Activated CD8-positive, alpha-beta T cell treated with anti-CD3 and anti-CD28 coated beads for 36 hours (primary cell): Measurements from ENCODE around the gene TFCP2L1. TPM values are rescaled to one million over a fixed set of nuclear protein-coding genes. Genes with fewer than 3 reads are reported as not detected.

Experiments
- ATAC-seq: fragments of 200-7000 bp; cut with Tn5 transposase; one replicate; pipeline ENCODE4 v1.10.0; 2021; ENCODE audit warnings: mild to moderate bottlenecking, moderate library complexity
- CTCF ChIA-PET: fragments of 350-600 bp; sonication (Branson Sonifier 250); formaldehyde crosslinking; loops from one replicate; lab custom pipeline; 2021; ENCODE audit warnings: antibody characterized with exemption; lab: Charles Lee
- POLR2A ChIA-PET: fragments of 350-600 bp; sonication (Branson Sonifier 250); formaldehyde crosslinking; loops from one replicate; lab custom pipeline; 2021; ENCODE audit warnings: antibody characterized with exemption; lab: Charles Lee
- DNase-seq: peaks from one replicate; pipeline ENCODE4 v3.0.0-alpha.2; 2020
- H3K27ac Mint-ChIP-seq: one replicate; pipeline ENCODE4 v1.8.0; 2021; ENCODE audit warnings: mild to moderate bottlenecking, mixed read lengths
- H3K27me3 Mint-ChIP-seq: one replicate; pipeline ENCODE4 v1.8.0; 2021; ENCODE audit warnings: mixed read lengths
- H3K36me3 Mint-ChIP-seq: one replicate; pipeline ENCODE4 v1.8.0; 2021; ENCODE audit warnings: low read depth, mixed read lengths
- H3K4me1 Mint-ChIP-seq: one replicate; pipeline ENCODE4 v1.8.0; 2021; ENCODE audit warnings: low read depth, mixed read lengths
- H3K4me3 Mint-ChIP-seq: one replicate; pipeline ENCODE4 v1.8.0; 2021; ENCODE audit warnings: mild to moderate bottlenecking, moderate library complexity, mixed read lengths
- H3K9me3 Mint-ChIP-seq: one replicate; pipeline ENCODE4 v1.8.0; 2021; ENCODE audit warnings: mixed read lengths
- intact Hi-C: fragments of 100-400 bp; cut with micrococcal nuclease; formaldehyde crosslinking; loops from one replicate; pipeline ENCODE4 v1.10.0; 2022
- total RNA-seq, 2 experiments: library from RNA; stranded (reverse); gene quantifications; one replicate each; pipeline ENCODE4 v1.2.3, GENCODE V29; 2021
- TF ChIP-seq, protein P1 (sequence below): fragments of 200-600 bp; IDR thresholded peaks from one replicate; pipeline ENCODE4 v1.8.0; 2022; ENCODE audit warnings: antibody characterized with exemption, mild to moderate bottlenecking

Gene TFCP2L1
- total RNA-seq, 2 experiments from 2014 or later = 0.04 TPM; not detected in 1

GRCh38 chr2:121192576-121192975, 92.4 kb downstream of the TFCP2L1 start:
- no peak for DNase-seq
- intact Hi-C loops = no loop called here
- ATAC-seq = no peak
- Mint-ChIP-seq H3K4me1 (no peaks in the 10 kb centered on the region), H3K4me3 (no peak overlapping the region), H3K9me3 (no peaks in the 10 kb centered on the region), H3K36me3 (no peaks in the 10 kb centered on the region), H3K27me3 (no peaks in the 10 kb centered on the region), H3K27ac (no peak overlapping the region)
- ChIA-PET CTCF (no interaction called here), POLR2A (no interaction called here)
- TF ChIP-seq, protein P1, sequence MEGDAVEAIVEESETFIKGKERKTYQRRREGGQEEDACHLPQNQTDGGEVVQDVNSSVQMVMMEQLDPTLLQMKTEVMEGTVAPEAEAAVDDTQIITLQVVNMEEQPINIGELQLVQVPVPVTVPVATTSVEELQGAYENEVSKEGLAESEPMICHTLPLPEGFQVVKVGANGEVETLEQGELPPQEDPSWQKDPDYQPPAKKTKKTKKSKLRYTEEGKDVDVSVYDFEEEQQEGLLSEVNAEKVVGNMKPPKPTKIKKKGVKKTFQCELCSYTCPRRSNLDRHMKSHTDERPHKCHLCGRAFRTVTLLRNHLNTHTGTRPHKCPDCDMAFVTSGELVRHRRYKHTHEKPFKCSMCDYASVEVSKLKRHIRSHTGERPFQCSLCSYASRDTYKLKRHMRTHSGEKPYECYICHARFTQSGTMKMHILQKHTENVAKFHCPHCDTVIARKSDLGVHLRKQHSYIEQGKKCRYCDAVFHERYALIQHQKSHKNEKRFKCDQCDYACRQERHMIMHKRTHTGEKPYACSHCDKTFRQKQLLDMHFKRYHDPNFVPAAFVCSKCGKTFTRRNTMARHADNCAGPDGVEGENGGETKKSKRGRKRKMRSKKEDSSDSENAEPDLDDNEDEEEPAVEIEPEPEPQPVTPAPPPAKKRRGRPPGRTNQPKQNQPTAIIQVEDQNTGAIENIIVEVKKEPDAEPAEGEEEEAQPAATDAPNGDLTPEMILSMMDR = no peak

- H3K4me1 Mint-ChIP-seq = no peaks in the 10 kb centered on the region
- H3K27me3 Mint-ChIP-seq = no peaks in the 10 kb centered on the region
- intact Hi-C loops = no loop called here
- TF ChIP-seq, protein P1 = no peak
- DNase-seq (no peak), ATAC-seq (no peak)
- H3K27ac Mint-ChIP-seq = no peak overlapping the region
- ChIA-PET CTCF (no interaction called here), POLR2A (no interaction called here)
- no peaks in the 10 kb centered on the region for H3K9me3 Mint-ChIP-seq
- no peak overlapping the region for H3K4me3 Mint-ChIP-seq
- no peaks in the 10 kb centered on the region for H3K36me3 Mint-ChIP-seq
Observed at GRCh38 chr2:121191191-121192170, 93.5 kb downstream of the TFCP2L1 start.

DNA sequence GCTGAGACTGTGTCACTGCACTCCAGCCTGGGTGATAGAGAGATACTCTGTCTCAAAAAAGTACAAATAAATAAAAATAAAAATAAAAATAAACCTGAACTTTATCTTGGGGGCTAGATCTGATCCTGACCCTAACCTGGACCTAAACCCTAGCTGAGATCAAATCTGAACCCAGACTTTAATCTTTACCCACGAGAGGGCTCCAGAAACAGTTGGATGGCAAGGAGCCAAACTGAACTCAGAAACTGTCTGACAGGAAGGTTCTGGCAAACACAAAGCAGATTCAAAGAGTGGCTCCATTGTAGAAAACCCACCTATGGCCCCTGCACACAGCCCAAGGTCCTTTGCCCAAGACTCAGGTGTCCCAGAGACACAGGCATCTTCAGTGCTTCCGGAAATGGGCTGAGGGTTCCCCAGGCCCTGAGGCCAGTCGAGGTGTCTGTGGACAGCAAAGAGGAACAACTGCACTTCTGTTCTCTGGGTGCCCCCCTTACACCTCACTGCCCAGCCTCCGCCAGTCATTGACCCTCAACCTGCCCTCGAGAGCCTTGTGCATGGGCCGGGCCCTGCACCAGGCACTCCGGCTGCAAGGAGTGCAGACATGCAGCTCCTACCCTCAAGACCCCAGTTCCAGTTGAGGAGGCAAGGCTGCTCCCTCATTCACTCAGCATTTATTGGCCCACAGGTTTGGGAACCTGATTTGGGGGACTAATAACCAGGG, 95.2 kb downstream of the TFCP2L1 start:
- CTCF ChIA-PET = no interaction called here
- TF ChIP-seq, protein P1 = no peak
- POLR2A ChIA-PET = no interaction called here
- H3K36me3 Mint-ChIP-seq = no peaks in the 10 kb centered on the region
- H3K4me1 Mint-ChIP-seq = no peaks in the 10 kb centered on the region
- DNase-seq (no peak), ATAC-seq (no peak)
- H3K4me3 Mint-ChIP-seq = no peak overlapping the region
- no peak overlapping the region for H3K27ac Mint-ChIP-seq
- H3K27me3 Mint-ChIP-seq = no peaks in the 10 kb centered on the region
- H3K9me3 Mint-ChIP-seq = no peaks in the 10 kb centered on the region
- intact Hi-C loops = no loop called here

DNA sequence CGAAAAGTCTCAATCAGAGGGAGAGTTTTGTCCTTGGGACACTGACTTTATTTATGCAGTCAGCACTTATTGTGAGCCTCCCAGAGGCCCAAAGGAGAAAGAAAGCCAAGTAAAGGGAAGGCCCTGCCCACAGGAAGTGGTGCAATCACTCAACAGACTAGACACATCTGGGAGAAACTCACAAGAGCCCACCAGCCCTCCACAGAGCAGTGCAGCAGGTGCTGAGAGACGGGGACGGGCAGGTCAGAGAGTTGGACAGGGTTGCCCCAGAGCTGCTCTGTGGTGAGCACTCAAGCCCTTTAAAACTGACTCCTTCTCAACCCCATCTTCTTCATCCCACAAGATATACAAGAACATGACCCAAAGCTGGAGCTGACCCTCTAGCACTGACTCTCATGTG, 96.0 kb downstream of the TFCP2L1 start:
- ChIA-PET CTCF (no interaction called here), POLR2A (no interaction called here)
- Mint-ChIP-seq H3K9me3 (no peaks in the 10 kb centered on the region), H3K4me3 (no peak overlapping the region), H3K27ac (peak overlapping the region; percentile 42), H3K36me3 (no peaks in the 10 kb centered on the region), H3K27me3 (no peaks in the 10 kb centered on the region), H3K4me1 (no peaks in the 10 kb centered on the region)
- intact Hi-C loops = no loop called here
- ATAC-seq (no peak), DNase-seq (peak; percentile 3)
- TF ChIP-seq, protein P1 = no peak

DNA sequence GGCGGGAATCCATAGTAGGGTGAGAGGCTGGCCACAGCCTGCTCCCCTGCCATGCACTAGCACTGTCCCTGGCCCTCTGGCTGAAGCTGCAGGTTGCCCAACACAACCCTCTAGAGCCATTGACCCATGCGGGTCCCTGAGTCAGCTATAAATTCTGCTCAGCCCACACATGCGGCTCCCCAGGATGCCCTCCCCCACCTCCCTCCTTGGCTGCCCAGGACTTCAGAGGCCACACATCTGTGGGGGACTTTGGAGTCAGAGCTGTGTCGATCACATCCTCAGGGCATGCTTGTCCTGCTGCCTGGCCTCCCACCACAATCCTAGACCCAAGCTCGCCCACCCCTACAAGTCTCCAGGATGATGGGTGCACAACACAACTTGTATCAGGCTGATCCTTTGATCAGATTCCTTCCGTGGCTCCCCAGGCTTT, 97.0 kb downstream of the TFCP2L1 start:
- Mint-ChIP-seq H3K36me3 (no peaks in the 10 kb centered on the region), H3K9me3 (no peaks in the 10 kb centered on the region), H3K27ac (no peak overlapping the region), H3K4me1 (no peaks in the 10 kb centered on the region), H3K27me3 (no peaks in the 10 kb centered on the region), H3K4me3 (no peak overlapping the region)
- CTCF ChIA-PET = no interaction called here
- ATAC-seq (no peak), DNase-seq (no peak)
- POLR2A ChIA-PET = no interaction called here
- TF ChIP-seq, protein P1 = no peak
- intact Hi-C loops = no loop called here
